DOHH2 (cell line): ENCODE results near the gene ZNF501.

Source experiments
- EZH2phosphoT487 ChIP-seq: fragments of 200-600 bp; sonication (generic); IDR thresholded peaks from 2 replicates; pipeline ENCODE4 v1.6.1; 2017; ENCODE audit warnings: borderline replicate concordance, mild to moderate bottlenecking, antibody characterized with exemption, low read length, moderate library complexity, mixed read lengths
- TF ChIP-seq, protein P1 (sequence below): fragments of 200-600 bp; sonication (generic); IDR thresholded peaks from one replicate; pipeline ENCODE4 v1.5.1; 2014; ENCODE audit warnings: antibody characterized with exemption, mild to moderate bottlenecking, low read depth, low read length; ENCODE audit not compliant: poor library complexity, severe bottlenecking

DNA sequence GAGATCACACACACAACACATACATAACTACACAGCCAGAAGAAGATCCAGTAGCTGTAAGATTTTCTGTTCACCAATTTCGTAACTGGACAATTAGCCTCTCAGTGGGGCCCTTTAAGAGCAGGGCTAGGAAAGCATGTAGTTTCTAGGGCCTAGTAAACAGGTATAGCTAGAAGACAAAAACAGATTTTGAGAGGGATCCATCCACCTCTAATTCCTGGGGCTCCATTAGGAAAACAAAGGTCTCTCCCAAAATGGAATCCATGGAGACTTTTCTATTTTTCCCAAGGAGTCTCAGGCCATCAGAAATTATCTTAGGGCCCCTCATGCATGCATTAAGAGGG lies 42.6 kb downstream of the ZNF501 start:
- TF ChIP-seq, protein P1, sequence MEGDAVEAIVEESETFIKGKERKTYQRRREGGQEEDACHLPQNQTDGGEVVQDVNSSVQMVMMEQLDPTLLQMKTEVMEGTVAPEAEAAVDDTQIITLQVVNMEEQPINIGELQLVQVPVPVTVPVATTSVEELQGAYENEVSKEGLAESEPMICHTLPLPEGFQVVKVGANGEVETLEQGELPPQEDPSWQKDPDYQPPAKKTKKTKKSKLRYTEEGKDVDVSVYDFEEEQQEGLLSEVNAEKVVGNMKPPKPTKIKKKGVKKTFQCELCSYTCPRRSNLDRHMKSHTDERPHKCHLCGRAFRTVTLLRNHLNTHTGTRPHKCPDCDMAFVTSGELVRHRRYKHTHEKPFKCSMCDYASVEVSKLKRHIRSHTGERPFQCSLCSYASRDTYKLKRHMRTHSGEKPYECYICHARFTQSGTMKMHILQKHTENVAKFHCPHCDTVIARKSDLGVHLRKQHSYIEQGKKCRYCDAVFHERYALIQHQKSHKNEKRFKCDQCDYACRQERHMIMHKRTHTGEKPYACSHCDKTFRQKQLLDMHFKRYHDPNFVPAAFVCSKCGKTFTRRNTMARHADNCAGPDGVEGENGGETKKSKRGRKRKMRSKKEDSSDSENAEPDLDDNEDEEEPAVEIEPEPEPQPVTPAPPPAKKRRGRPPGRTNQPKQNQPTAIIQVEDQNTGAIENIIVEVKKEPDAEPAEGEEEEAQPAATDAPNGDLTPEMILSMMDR: no peak
- TF ChIP-seq EZH2phosphoT487: no peak
